ENCODE measurements around the gene PPP1R3G. TPM values are rescaled to one million over a fixed set of nuclear protein-coding genes. Genes with fewer than 3 reads are reported as not detected.

PPP1R3G gene
- total and polyA plus RNA-seq, 2 donors (not counting 1 experiment from before 2014, with no cell fraction given) = 0.72 to 3.3 TPM

GRCh38 chr6:5046430-5046829, 38.7 kb upstream of the PPP1R3G start:
- H3K79me2 ChIP-seq (ENCODE audit: control insufficient read depth, insufficient read depth, low read length) = no peaks in the 10 kb centered on the region
- no peak overlapping the region for H3K27ac ChIP-seq (ENCODE audit: insufficient read depth, low read length)
- peaks cover 2% of the 10 kb centered on the region for H3K27me3 ChIP-seq (ENCODE audit: control insufficient read depth, insufficient read depth, low read length)
- no peak overlapping the region for H2AFZ ChIP-seq (ENCODE audit: low read length)
- no peak for DNase-seq (ENCODE audit: low read depth in 2 of 2)
- no peak overlapping the region for H3K4me2 ChIP-seq (ENCODE audit: extremely low read depth, insufficient read depth, low read length)
- no peaks in the 10 kb centered on the region for H3K36me3 ChIP-seq (ENCODE audit: control insufficient read depth, insufficient read depth, low read length)
- no peak overlapping the region for H3K4me3 ChIP-seq (replicated peaks in 1 of 4; ENCODE audit: control extremely low read depth in 1 of 4, insufficient read depth in 1 of 4, low read depth in 3 of 4, low read length in 4 of 4)
- no peaks in the 10 kb centered on the region for H3K4me1 ChIP-seq (ENCODE audit: control insufficient read depth, extremely low read depth, insufficient read depth, low read length)
- H3K9me3 ChIP-seq (ENCODE audit: control insufficient read depth, insufficient read depth, low read depth, low read length) = no peaks in the 10 kb centered on the region
- TF ChIP-seq CTCF (conservative IDR thresholded peaks at IDR 0.05 in 1 of 2, IDR thresholded peaks at IDR 0.05 in 1 of 2; ENCODE audit: low read depth in 1 of 2, low read length in 2 of 2) (no peak), EZH2 (IDR thresholded peaks at IDR 0.05; ENCODE audit: low read length, missing control alignments) (no peak)
- H4K20me1 ChIP-seq (ENCODE audit: control insufficient read depth, extremely low read depth, insufficient read depth, low read length) = no peaks in the 10 kb centered on the region
- H3K9ac ChIP-seq (ENCODE audit: insufficient read depth, low read length) = no peak overlapping the region

- Histone ChIP-seq H3K79me2 (ENCODE audit: control insufficient read depth, insufficient read depth, low read length) (no peaks in the 10 kb centered on the region), H3K9me3 (ENCODE audit: control insufficient read depth, insufficient read depth, low read depth, low read length) (no peaks in the 10 kb centered on the region), H3K4me1 (ENCODE audit: control insufficient read depth, extremely low read depth, insufficient read depth, low read length) (peaks cover 2% of the 10 kb centered on the region), H2AFZ (ENCODE audit: low read length) (no peak overlapping the region), H3K27me3 (ENCODE audit: control insufficient read depth, insufficient read depth, low read length) (peaks cover 2% of the 10 kb centered on the region), H3K36me3 (ENCODE audit: control insufficient read depth, insufficient read depth, low read length) (no peaks in the 10 kb centered on the region), H3K27ac (ENCODE audit: insufficient read depth, low read length) (no peak overlapping the region), H3K4me3 (replicated peaks in 1 of 4; ENCODE audit: control extremely low read depth in 1 of 4, insufficient read depth in 1 of 4, low read depth in 3 of 4, low read length in 4 of 4) (no peak overlapping the region), H3K4me2 (ENCODE audit: extremely low read depth, insufficient read depth, low read length) (no peak overlapping the region), H3K9ac (ENCODE audit: insufficient read depth, low read length) (no peak overlapping the region), H4K20me1 (ENCODE audit: control insufficient read depth, extremely low read depth, insufficient read depth, low read length) (no peaks in the 10 kb centered on the region)
- no peak for TF ChIP-seq CTCF (conservative IDR thresholded peaks at IDR 0.05 in 1 of 2, IDR thresholded peaks at IDR 0.05 in 1 of 2; ENCODE audit: low read depth in 1 of 2, low read length in 2 of 2)
- no peak for TF ChIP-seq EZH2 (IDR thresholded peaks at IDR 0.05; ENCODE audit: low read length, missing control alignments)
- no peak for DNase-seq (ENCODE audit: low read depth in 2 of 2)
These were observed 35.1 kb upstream of the PPP1R3G start for GRCh38 chr6:5050009-5050408.

- Histone ChIP-seq H4K20me1 (ENCODE audit: control insufficient read depth, extremely low read depth, insufficient read depth, low read length) (no peaks in the 10 kb centered on the region), H3K9me3 (ENCODE audit: control insufficient read depth, insufficient read depth, low read depth, low read length) (no peaks in the 10 kb centered on the region), H3K4me2 (ENCODE audit: extremely low read depth, insufficient read depth, low read length) (no peak overlapping the region), H3K36me3 (ENCODE audit: control insufficient read depth, insufficient read depth, low read length) (no peaks in the 10 kb centered on the region), H3K4me3 (replicated peaks in 1 of 4; ENCODE audit: control extremely low read depth in 1 of 4, insufficient read depth in 1 of 4, low read depth in 3 of 4, low read length in 4 of 4) (no peak overlapping the region), H3K79me2 (ENCODE audit: control insufficient read depth, insufficient read depth, low read length) (no peaks in the 10 kb centered on the region), H3K27me3 (ENCODE audit: control insufficient read depth, insufficient read depth, low read length) (peaks cover 2% of the 10 kb centered on the region), H2AFZ (ENCODE audit: low read length) (no peak overlapping the region), H3K9ac (ENCODE audit: insufficient read depth, low read length) (no peak overlapping the region), H3K4me1 (ENCODE audit: control insufficient read depth, extremely low read depth, insufficient read depth, low read length) (peaks cover 2% of the 10 kb centered on the region), H3K27ac (ENCODE audit: insufficient read depth, low read length) (no peak overlapping the region)
- TF ChIP-seq CTCF (conservative IDR thresholded peaks at IDR 0.05 in 1 of 2, IDR thresholded peaks at IDR 0.05 in 1 of 2; ENCODE audit: low read depth in 1 of 2, low read length in 2 of 2) (no peak), EZH2 (IDR thresholded peaks at IDR 0.05; ENCODE audit: low read length, missing control alignments) (no peak)
- DNase-seq (ENCODE audit: low read depth in 2 of 2) = no peak
These were observed 33.7 kb upstream of the PPP1R3G start for GRCh38 chr6:5051394-5051793.

Measured in fibroblast of lung (primary cell).